HepG2 (cell line): ENCODE data around the gene HMGN5. TPM values are rescaled to one million over a fixed set of nuclear protein-coding genes. Genes with fewer than 3 reads are reported as not detected.

Source experiments
- ATAC-seq: fragments of 200-7000 bp; cut with Tn5 transposase; 3 replicates; pipeline ENCODE4 v1.9.1; 2020; ENCODE audit warnings: mild to moderate bottlenecking, moderate library complexity
- BruUV-seq: library from RNA; stranded (reverse); fragments of 400-500 nt; replicated peaks from 2 replicates; lab custom pipeline; 2021; lab: Mats Ljungman, UMichigan
- CTCF ChIA-PET: fragments of 300-600 bp; formaldehyde crosslinking; extraction: SDS; loops from one replicate; lab custom pipeline; 2021; ENCODE audit warnings: low total read pairs, inconsistent platforms, low intra/inter-chr PET ratio; lab: Yijun Ruan, JAX
- POLR2A ChIA-PET: fragments of 350-600 bp; sonication (Branson Sonifier 250); formaldehyde crosslinking; loops from one replicate; lab custom pipeline; 2020; ENCODE audit warnings: antibody characterized with exemption, inconsistent platforms; lab: Yijun Ruan, JAX
- DNase-seq: peaks from one replicate; pipeline ENCODE4 v3.0.0-alpha.2; 2015; ENCODE audit warnings: low spot score
- FAIRE-seq: peaks from 3 replicates; lab custom pipeline; 2011; peaks lifted over from hg19 to GRCh38; lab: Jason Lieb, UNC
- H2AFZ ChIP-seq: one replicate; pipeline ENCODE4 v1.6.1; 2011; ENCODE audit warnings: low read length, inconsistent platforms
- H3K27ac ChIP-seq: fragments of 300-600 bp; 3 replicates; pipeline ENCODE4 v1.8.0; 2011; ENCODE audit warnings: mixed run types, mild to moderate bottlenecking, mixed read lengths, low read length, inconsistent platforms; ENCODE audit not compliant: insufficient read depth; ENCODE audit errors: extremely low read length
- H3K27me3 ChIP-seq, 2 experiments: fragments of 200-600 bp in 1 of 2; 2 replicates in 1 of 2; 3 replicates in 1 of 2; pipeline versions ENCODE4 v1.6.0 to v1.8.0; 2011; ENCODE audit warnings: low read length in 2 of 2, mild to moderate bottlenecking in 2 of 2, moderate library complexity in 2 of 2, inconsistent platforms in 1 of 2; ENCODE audit not compliant: insufficient read depth in 2 of 2, control insufficient read depth in 1 of 2
- H3K36me3 ChIP-seq, 2 experiments: fragments of 200-600 bp in 1 of 2; replicated peaks in 1 of 2; 2 replicates in 1 of 2; 3 replicates in 1 of 2; pipeline versions ENCODE4 v1.5.1 to v1.8.0; 2011; ENCODE audit warnings: low read length in 2 of 2, inconsistent platforms in 1 of 2; ENCODE audit not compliant: insufficient read depth in 2 of 2, control insufficient read depth in 1 of 2
- H3K4me1 ChIP-seq: 2 replicates; pipeline ENCODE4 v1.5.1; 2012; ENCODE audit warnings: low read length, inconsistent platforms; ENCODE audit not compliant: insufficient read depth
- H3K4me2 ChIP-seq: 2 replicates; pipeline ENCODE4 v1.6.0; 2011; ENCODE audit warnings: low read depth, low read length, inconsistent platforms
- H3K4me3 ChIP-seq, 3 experiments: fragments of 200-600 bp in 1 of 3; sonication (generic), shearing (Covaris generic) in 1 of 3; replicated peaks in 1 of 3; 2 replicates each; pipeline ENCODE4 v1.5.1; 2011 to 2016; ENCODE audit warnings: low read length in 3 of 3, inconsistent platforms in 2 of 3, low read depth in 2 of 3, mild to moderate bottlenecking in 2 of 3, control low read depth in 1 of 3, mixed read lengths in 1 of 3; ENCODE audit not compliant: insufficient read depth in 1 of 3
- H3K79me2 ChIP-seq: one replicate; pipeline ENCODE4 v1.6.1; 2011; ENCODE audit warnings: low read length, inconsistent platforms; ENCODE audit not compliant: insufficient read depth
- H3K9ac ChIP-seq: 2 replicates; pipeline ENCODE4 v1.6.0; 2011; ENCODE audit warnings: mild to moderate bottlenecking, low read depth, low read length, inconsistent platforms; ENCODE audit not compliant: insufficient read depth
- H3K9me3 ChIP-seq: 2 replicates; pipeline ENCODE4 v1.5.1; 2012; ENCODE audit warnings: mild to moderate bottlenecking, low read length
- H4K20me1 ChIP-seq: 2 replicates; pipeline ENCODE4 v1.6.0; 2011; ENCODE audit warnings: inconsistent platforms, mild to moderate bottlenecking, low read length, moderate library complexity; ENCODE audit not compliant: insufficient read depth
- CEBPG ChIP-seq: IDR thresholded peaks from 2 replicates; pipeline ENCODE4 v1.6.1; 2016
- CREM ChIP-seq, 2 experiments: sonication (generic) in 1 of 2; formaldehyde crosslinking in 1 of 2; IDR thresholded peaks; 2 replicates each; pipeline versions ENCODE4 v1.4.0 to v1.6.1; 2016 to 2020; ENCODE audit warnings: antibody characterized with exemption in 1 of 2, mild to moderate bottlenecking in 1 of 2, missing genetic modification reagents in 1 of 2
- KLF6 ChIP-seq: IDR thresholded peaks from 2 replicates; pipeline ENCODE4 v1.8.0; 2016; ENCODE audit warnings: missing biosample characterization, missing genetic modification reagents
- KMT2B ChIP-seq: IDR thresholded peaks from 2 replicates; pipeline ENCODE4 v1.6.1; 2016; ENCODE audit warnings: missing genetic modification reagents, missing compliant biosample characterization
- PLRG1 ChIP-seq: fragments of 450-650 bp; conservative IDR thresholded peaks from 2 replicates; pipeline ENCODE4 v1.6.1; 2016
- RBAK ChIP-seq: sonication (generic); formaldehyde crosslinking; IDR thresholded peaks from 2 replicates; pipeline ENCODE4 v1.5.1; 2020; ENCODE audit warnings: mild to moderate bottlenecking, missing genetic modification reagents
- ZFP36 ChIP-seq: fragments of 150-350 bp; IDR thresholded peaks from 2 replicates; pipeline ENCODE4 v1.6.1; 2018; ENCODE audit warnings: borderline replicate concordance, low read length, low read depth; ENCODE audit not compliant: partially characterized antibody
- ZIK1 ChIP-seq: sonication (generic); formaldehyde crosslinking; IDR thresholded peaks from 2 replicates; pipeline ENCODE4 v1.5.0; 2020; ENCODE audit warnings: mild to moderate bottlenecking, low read depth, missing genetic modification reagents, borderline replicate concordance
- ZNF780A ChIP-seq: sonication (generic); formaldehyde crosslinking; IDR thresholded peaks from 2 replicates; pipeline ENCODE4 v1.8.0; 2022; ENCODE audit warnings: mild to moderate bottlenecking, missing genetic modification reagents, moderate library complexity
- ZNF790 ChIP-seq: sonication (generic); formaldehyde crosslinking; IDR thresholded peaks from 2 replicates; pipeline ENCODE4 v1.8.0; 2022; ENCODE audit warnings: missing genetic modification reagents, mild to moderate bottlenecking, borderline replicate concordance
- WGBS: methylation state at CpG from one replicate; pipeline ENCODE4 v1.1.6; 2017; ENCODE audit warnings: low lambda C conversion rate; 5-methylcytosine and 5-hydroxymethylcytosine counted together
- in situ Hi-C: cut with HindIII; loops from 2 replicates; pipeline ENCODE4 v1.10.0; 2017; ENCODE audit warnings: low pct_unique_long_range_greater_than_20kb; ENCODE audit not compliant: extremely low pct_ligation_motif_present
- intact Hi-C: fragments of 100-400 bp; cut with micrococcal nuclease; formaldehyde crosslinking; loops from one replicate; pipeline ENCODE4 v1.10.0; 2022; ENCODE audit not compliant: unreplicated experiment
- polyA plus RNA-seq, 8 experiments: library from polyadenylated mRNA; depleted of rRNA in 3 of 8; stranded (reverse) in 7 of 8; unstranded in 1 of 8; fragments of >200 nt; fragmentation: Illumina TruSeq in 4 of 8; extraction: Trizol in 4 of 8; gene quantifications; 2 replicates each; pipeline versions ENCODE4 v1.2.1 to v1.2.3, GENCODE V29; 2011 to 2016; ENCODE audit warnings: low read depth in 4 of 8, missing spikeins in 1 of 8, mixed read lengths in 1 of 8; ENCODE audit not compliant: insufficient read depth in 1 of 8
- total RNA-seq, 5 experiments: library from RNA; depleted of rRNA; stranded (reverse); fragments of >200 nt; fragmentation: Illumina TruSeq; extraction: Trizol; gene quantifications; 2 replicates each; pipeline ENCODE4 v1.2.3, GENCODE V29; 2016; ENCODE audit warnings: low read depth in 1 of 5
- TF ChIP-seq, protein P1 (sequence below): sonication (generic); formaldehyde crosslinking; IDR thresholded peaks from 2 replicates; pipeline ENCODE4 v1.8.1; 2023; ENCODE audit warnings: mild to moderate bottlenecking, missing genetic modification reagents

HMGN5 gene
- total and polyA plus RNA-seq, 2 of the 13 experiments (the other 11 are each of a cell fraction or from before 2014, with no cell fraction given), result 0.24 to 0.44 TPM

DNA sequence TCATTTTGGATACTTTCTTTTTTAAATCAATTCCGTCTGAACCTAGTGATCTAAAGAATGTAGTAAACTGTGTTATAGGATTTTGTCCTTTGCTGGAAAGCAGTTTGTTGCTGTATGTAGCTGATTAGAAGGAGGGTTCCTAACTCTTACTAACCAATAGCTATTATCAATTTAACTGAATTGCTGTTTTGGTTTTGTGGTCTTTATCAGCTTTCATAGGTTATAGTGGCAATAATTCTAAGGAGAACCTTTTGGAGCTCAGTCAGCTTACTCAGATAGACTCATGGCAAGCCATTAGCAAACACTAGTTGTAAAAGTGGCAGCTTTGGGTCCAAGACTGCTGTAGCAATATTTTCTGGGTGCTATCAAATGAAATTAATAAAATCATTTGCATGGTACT is 29.8 kb upstream of the HMGN5 start:
- Histone ChIP-seq H4K20me1 (no peaks in the 10 kb centered on the region), H3K9ac (no peak overlapping the region), H3K4me2 (no peak overlapping the region), H3K4me1 (no peaks in the 10 kb centered on the region), H3K4me3 (no peak overlapping the region), H3K36me3 (no peaks in the 10 kb centered on the region), H3K27me3 (no peaks in the 10 kb centered on the region), H3K9me3 (no peaks in the 10 kb centered on the region), H3K79me2 (no peaks in the 10 kb centered on the region), H2AFZ (no peak overlapping the region), H3K27ac (no peak overlapping the region)
- ATAC-seq, result no peak
- no peak for TF ChIP-seq KMT2B (CRISPR knock-in tag)
- TF ChIP-seq RBAK, result no peak
- ChIA-PET CTCF (no interaction called here), POLR2A (no interaction called here)
- intact Hi-C loops, result no loop called here
- BruUV-seq, result no TSS peak
- in situ Hi-C loops, result no loop called here
- 86% methylated on average over 1 of the region's 1 CpG for WGBS
- no peak for DNase-seq
- FAIRE-seq, result no peak

DNA sequence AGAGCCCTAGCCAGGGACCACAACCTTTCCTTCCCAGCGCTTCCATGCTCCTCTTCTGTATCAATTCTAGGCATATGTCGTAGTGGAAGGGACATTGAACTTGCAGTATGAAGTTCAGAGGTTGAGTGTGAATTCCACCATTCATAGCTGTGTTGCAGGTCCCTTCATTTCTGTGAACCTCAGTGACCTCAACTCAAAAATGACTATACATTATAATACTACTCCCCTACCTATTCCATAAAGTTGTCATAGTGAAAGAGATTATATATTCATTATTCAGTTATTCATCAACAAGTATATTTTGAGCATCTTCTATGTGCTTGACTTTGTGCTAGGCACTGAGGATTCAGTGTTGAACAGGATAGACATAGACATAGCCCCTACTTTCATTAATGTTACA is 28.2 kb upstream of the HMGN5 start:
- H3K4me1 ChIP-seq, result no peaks in the 10 kb centered on the region
- POLR2A ChIA-PET, result no interaction called here
- no peak overlapping the region for H3K27ac ChIP-seq
- no TSS peak for BruUV-seq
- ATAC-seq (no peak), FAIRE-seq (no peak), DNase-seq (no peak)
- H3K4me2 ChIP-seq, result no peak overlapping the region
- H3K36me3 ChIP-seq, result no peaks in the 10 kb centered on the region
- H4K20me1 ChIP-seq, result no peaks in the 10 kb centered on the region
- in situ Hi-C loops, result no loop called here
- H3K79me2 ChIP-seq, result no peaks in the 10 kb centered on the region
- no peaks in the 10 kb centered on the region for H3K9me3 ChIP-seq
- CTCF ChIA-PET, result no interaction called here
- no peak overlapping the region for H3K4me3 ChIP-seq
- intact Hi-C loops, result no loop called here
- WGBS, result no CpG with 5 or more reads among the region's 2 CpGs
- H2AFZ ChIP-seq, result no peak overlapping the region
- H3K9ac ChIP-seq, result no peak overlapping the region
- H3K27me3 ChIP-seq, result no peaks in the 10 kb centered on the region
- TF ChIP-seq ZIK1 (no peak), ZFP36 (no peak), PLRG1 (no peak), CREM (IDR thresholded peaks at IDR 0.05) (no peak), CREM (CRISPR knock-in tag; IDR thresholded peaks at IDR 0.05) (no peak), KLF6 (no peak), CEBPG (CRISPR knock-in tag) (no peak), ZNF790 (CRISPR knock-in tag) (no peak), ZNF780A (CRISPR knock-in tag) (no peak)
- TF ChIP-seq, protein P1, sequence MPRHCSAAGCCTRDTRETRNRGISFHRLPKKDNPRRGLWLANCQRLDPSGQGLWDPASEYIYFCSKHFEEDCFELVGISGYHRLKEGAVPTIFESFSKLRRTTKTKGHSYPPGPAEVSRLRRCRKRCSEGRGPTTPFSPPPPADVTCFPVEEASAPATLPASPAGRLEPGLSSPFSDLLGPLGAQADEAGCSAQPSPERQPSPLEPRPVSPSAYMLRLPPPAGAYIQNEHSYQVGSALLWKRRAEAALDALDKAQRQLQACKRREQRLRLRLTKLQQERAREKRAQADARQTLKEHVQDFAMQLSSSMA, result no peak
